HEK293 (cell line): ENCODE measurements around the gene RPS21.

Source experiments
- CTCF ChIA-PET: fragments of 350-600 bp; formaldehyde crosslinking; extraction: SDS; loops from one replicate; lab custom pipeline; 2021; ENCODE audit warnings: antibody characterized with exemption; lab: Yijun Ruan, JAX
- POLR2A ChIA-PET: fragments of 300-600 bp; formaldehyde crosslinking; extraction: SDS; loops from one replicate; lab custom pipeline; 2020; ENCODE audit warnings: antibody characterized with exemption, inconsistent platforms; lab: Yijun Ruan, JAX
- H3K27ac ChIP-seq: fragments of 200-500 bp; sonication (Bioruptor generic); 2 replicates; pipeline ENCODE4 v1.5.1; 2014; ENCODE audit warnings: low read depth, low read length, control low read depth, inconsistent platforms; ENCODE audit errors: extremely low read depth
- H3K36me3 ChIP-seq, 2 experiments: fragments of 200-500 bp in 1 of 2; sonication (Bioruptor generic) in 1 of 2; 1 replicate in 1 of 2; 2 replicates in 1 of 2; pipeline ENCODE4 v1.5.1; 2014 to 2017; ENCODE audit warnings: inconsistent platforms in 2 of 2, low read length in 2 of 2; ENCODE audit not compliant: control insufficient read depth in 2 of 2, insufficient read depth in 1 of 2
- H3K4me1 ChIP-seq: fragments of 200-500 bp; sonication (Bioruptor generic); 2 replicates; pipeline ENCODE4 v1.5.1; 2014; ENCODE audit warnings: mild to moderate bottlenecking, low read length, inconsistent platforms; ENCODE audit not compliant: control insufficient read depth, insufficient read depth
- H3K4me3 ChIP-seq: 2 replicates; pipeline ENCODE4 v1.5.1; 2011; ENCODE audit warnings: low read depth, mild to moderate bottlenecking, control low read depth, low read length, moderate library complexity
- H3K9me3 ChIP-seq: fragments of 200-500 bp; sonication (Bioruptor generic); 2 replicates; pipeline ENCODE4 v1.5.1; 2014; ENCODE audit warnings: low read depth, low read length, inconsistent platforms; ENCODE audit not compliant: control insufficient read depth, insufficient read depth
- ATF2 ChIP-seq: fragments of 450-650 bp; formaldehyde crosslinking; IDR thresholded peaks from 2 replicates; pipeline ENCODE4 v1.5.1; 2016; ENCODE audit warnings: missing biosample characterization, missing genetic modification characterization, low read depth
- GLIS1 ChIP-seq: fragments of 450-650 bp; formaldehyde crosslinking; IDR thresholded peaks from 2 replicates; pipeline ENCODE4 v1.5.1; 2016; ENCODE audit warnings: missing biosample characterization, missing genetic modification characterization
- HIC1 ChIP-seq: fragments of 450-650 bp; formaldehyde crosslinking; IDR thresholded peaks from 2 replicates; pipeline ENCODE4 v1.5.1; 2016; ENCODE audit warnings: missing biosample characterization, missing genetic modification characterization
- KLF1 ChIP-seq: fragments of 450-650 bp; formaldehyde crosslinking; IDR thresholded peaks from 2 replicates; pipeline ENCODE4 v1.5.1; 2016; ENCODE audit warnings: missing biosample characterization, missing genetic modification characterization
- KLF16 ChIP-seq: fragments of 450-650 bp; formaldehyde crosslinking; IDR thresholded peaks from 2 replicates; pipeline ENCODE4 v1.5.1; 2017; ENCODE audit warnings: missing biosample characterization, missing genetic modification characterization
- PBX3 ChIP-seq: sonication (generic); formaldehyde crosslinking; IDR thresholded peaks from 2 replicates; pipeline ENCODE4 v1.8.1; 2022; ENCODE audit warnings: mild to moderate bottlenecking, moderate library complexity, missing genetic modification reagents
- WT1 ChIP-seq: fragments of 450-650 bp; formaldehyde crosslinking; IDR thresholded peaks from 2 replicates; pipeline ENCODE4 v1.5.1; 2016; ENCODE audit warnings: missing biosample characterization, missing genetic modification characterization
- ZBTB20 ChIP-seq: fragments of 450-650 bp; formaldehyde crosslinking; IDR thresholded peaks from 2 replicates; pipeline ENCODE4 v1.5.1; 2016; ENCODE audit warnings: missing biosample characterization, missing genetic modification characterization
- ZBTB48 ChIP-seq: fragments of 450-650 bp; formaldehyde crosslinking; IDR thresholded peaks from 2 replicates; pipeline ENCODE4 v1.5.1; 2016; ENCODE audit warnings: missing biosample characterization, missing genetic modification characterization
- ZBTB6 ChIP-seq: fragments of 450-650 bp; formaldehyde crosslinking; IDR thresholded peaks from 2 replicates; pipeline ENCODE4 v1.5.1; 2017; ENCODE audit warnings: missing biosample characterization, missing genetic modification characterization
- ZFP69B ChIP-seq: fragments of 450-650 bp; formaldehyde crosslinking; IDR thresholded peaks from 2 replicates; pipeline ENCODE4 v1.5.1; 2016; ENCODE audit warnings: missing biosample characterization, missing genetic modification characterization
- ZIC2 ChIP-seq: fragments of 450-650 bp; formaldehyde crosslinking; IDR thresholded peaks from 2 replicates; pipeline ENCODE4 v1.5.1; 2016; ENCODE audit warnings: missing biosample characterization, missing genetic modification characterization
- ZNF16 ChIP-seq: fragments of 450-650 bp; formaldehyde crosslinking; IDR thresholded peaks from 2 replicates; pipeline ENCODE4 v1.5.1; 2016; ENCODE audit warnings: low read depth, missing biosample characterization, missing genetic modification characterization
- ZNF398 ChIP-seq: fragments of 450-650 bp; formaldehyde crosslinking; IDR thresholded peaks from 2 replicates; pipeline ENCODE4 v1.5.1; 2017; ENCODE audit warnings: missing biosample characterization, missing genetic modification characterization
- ZNF561 ChIP-seq: fragments of 450-650 bp; IDR thresholded peaks from 2 replicates; pipeline ENCODE4 v1.5.1; 2018; ENCODE audit warnings: missing biosample characterization, missing genetic modification characterization, borderline replicate concordance
- ZNF610 ChIP-seq: fragments of 450-650 bp; formaldehyde crosslinking; IDR thresholded peaks from 2 replicates; pipeline ENCODE4 v1.5.1; 2016; ENCODE audit warnings: missing biosample characterization, missing genetic modification characterization, borderline replicate concordance
- ZNF768 ChIP-seq: fragments of 450-650 bp; formaldehyde crosslinking; IDR thresholded peaks from 2 replicates; pipeline ENCODE4 v1.5.1; 2018; ENCODE audit warnings: missing biosample characterization, mild to moderate bottlenecking, missing genetic modification characterization
- TF ChIP-seq, protein P1 (sequence below): fragments of 450-650 bp; formaldehyde crosslinking; IDR thresholded peaks from 2 replicates; pipeline ENCODE4 v1.5.1; 2016; ENCODE audit warnings: missing biosample characterization, missing genetic modification characterization
- TF ChIP-seq, protein P2 (sequence below): fragments of 450-650 bp; formaldehyde crosslinking; IDR thresholded peaks from 2 replicates; pipeline ENCODE4 v1.5.1; 2016; ENCODE audit warnings: missing biosample characterization, missing genetic modification characterization

Gene RPS21

GRCh38 chr20:62405108-62405980 lies 18.4 kb downstream of the RPS21 start (continued):
- TF ChIP-seq HIC1 (tag by site-specific recombination), result 0 out of 2 replicates have a peak, but pooled peaks have one; percentile 30
- no peak for TF ChIP-seq ZFP69B (tag by site-specific recombination)
- TF ChIP-seq ZNF398, result no peak
- no peak for TF ChIP-seq WT1 (tag by site-specific recombination)
- TF ChIP-seq ZBTB48, result no peak
- TF ChIP-seq ZNF561 (tag by site-specific recombination), result no peak
- TF ChIP-seq, protein P1, sequence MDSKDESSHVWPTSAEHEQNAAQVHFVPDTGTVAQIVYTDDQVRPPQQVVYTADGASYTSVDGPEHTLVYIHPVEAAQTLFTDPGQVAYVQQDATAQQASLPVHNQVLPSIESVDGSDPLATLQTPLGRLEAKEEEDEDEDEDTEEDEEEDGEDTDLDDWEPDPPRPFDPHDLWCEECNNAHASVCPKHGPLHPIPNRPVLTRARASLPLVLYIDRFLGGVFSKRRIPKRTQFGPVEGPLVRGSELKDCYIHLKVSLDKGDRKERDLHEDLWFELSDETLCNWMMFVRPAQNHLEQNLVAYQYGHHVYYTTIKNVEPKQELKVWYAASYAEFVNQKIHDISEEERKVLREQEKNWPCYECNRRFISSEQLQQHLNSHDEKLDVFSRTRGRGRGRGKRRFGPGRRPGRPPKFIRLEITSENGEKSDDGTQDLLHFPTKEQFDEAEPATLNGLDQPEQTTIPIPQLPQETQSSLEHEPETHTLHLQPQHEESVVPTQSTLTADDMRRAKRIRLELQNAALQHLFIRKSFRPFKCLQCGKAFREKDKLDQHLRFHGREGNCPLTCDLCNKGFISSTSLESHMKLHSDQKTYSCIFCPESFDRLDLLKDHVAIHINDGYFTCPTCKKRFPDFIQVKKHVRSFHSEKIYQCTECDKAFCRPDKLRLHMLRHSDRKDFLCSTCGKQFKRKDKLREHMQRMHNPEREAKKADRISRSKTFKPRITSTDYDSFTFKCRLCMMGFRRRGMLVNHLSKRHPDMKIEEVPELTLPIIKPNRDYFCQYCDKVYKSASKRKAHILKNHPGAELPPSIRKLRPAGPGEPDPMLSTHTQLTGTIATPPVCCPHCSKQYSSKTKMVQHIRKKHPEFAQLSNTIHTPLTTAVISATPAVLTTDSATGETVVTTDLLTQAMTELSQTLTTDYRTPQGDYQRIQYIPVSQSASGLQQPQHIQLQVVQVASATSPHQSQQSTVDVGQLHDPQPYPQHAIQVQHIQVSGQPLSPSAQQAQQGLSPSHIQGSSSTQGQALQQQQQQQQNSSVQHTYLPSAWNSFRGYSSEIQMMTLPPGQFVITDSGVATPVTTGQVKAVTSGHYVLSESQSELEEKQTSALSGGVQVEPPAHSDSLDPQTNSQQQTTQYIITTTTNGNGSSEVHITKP (tag by site-specific recombination), result peak; percentile 54
- no peak for TF ChIP-seq ZNF768
- peak; percentile 50; the same call in 1 of the 2 replicates for TF ChIP-seq ATF2 (tag by site-specific recombination)

DNA sequence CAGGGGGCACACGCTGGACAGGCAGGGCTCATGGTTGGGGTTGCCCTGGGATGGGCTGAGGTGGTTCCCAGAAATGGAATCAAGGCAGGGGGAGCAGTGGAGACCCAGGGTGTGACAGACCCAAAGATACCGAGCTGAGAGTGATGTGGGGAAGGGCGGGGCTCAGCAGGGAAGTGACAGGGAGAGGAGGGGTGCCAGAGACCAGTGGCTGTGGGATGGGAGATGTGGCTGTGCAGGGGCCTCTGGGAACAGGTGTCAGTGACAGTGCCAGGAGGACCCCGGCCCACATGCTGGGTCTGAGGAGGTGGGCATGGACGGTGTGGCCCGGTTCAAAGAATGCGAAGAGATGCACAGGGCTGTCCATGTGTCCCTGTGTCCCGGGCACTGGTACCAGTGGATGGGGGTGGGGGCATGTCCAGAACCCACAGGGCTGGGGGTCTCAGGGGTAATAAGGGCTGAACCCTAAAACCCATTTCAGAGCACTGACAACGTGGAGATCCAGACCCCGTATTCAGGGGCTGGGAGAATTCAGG lies 19.1 kb downstream of the RPS21 start:
- Histone ChIP-seq H3K9me3 (no peaks in the 10 kb centered on the region), H3K36me3 (peaks cover 0 to 39% of the 10 kb centered on the region in 2 experiments; a peak in 1 of 3 replicates), H3K27ac (0 out of 2 replicates have a peak overlapping the region, but pooled peaks have one; percentile 81), H3K4me3 (peak overlapping the region; percentile 57), H3K4me1 (peaks cover 6% of the 10 kb centered on the region; the same call in 1 of the 2 replicates)
- ChIA-PET CTCF (interaction anchor here (0.6 kb wide), 2 partner anchors 209 to 395 kb away, joined by 3 read pairs; no protein-coding TSS in a partner anchor), POLR2A (no interaction called here)
- TF ChIP-seq ZNF16 (no peak), ZNF561 (tag by site-specific recombination) (no peak), ZBTB20 (tag by site-specific recombination) (0 out of 2 replicates have a peak, but pooled peaks have one; percentile 14), ZNF610 (tag by site-specific recombination) (no peak), ZBTB6 (tag by site-specific recombination) (no peak), KLF1 (tag by site-specific recombination) (peak; percentile 62; the same call in 1 of the 2 replicates), KLF16 (tag by site-specific recombination) (no peak), ZIC2 (tag by site-specific recombination) (peak; percentile 33; the same call in 1 of the 2 replicates), GLIS1 (peak; percentile 36), PBX3 (CRISPR knock-in tag) (no peak)
- TF ChIP-seq, protein P2, sequence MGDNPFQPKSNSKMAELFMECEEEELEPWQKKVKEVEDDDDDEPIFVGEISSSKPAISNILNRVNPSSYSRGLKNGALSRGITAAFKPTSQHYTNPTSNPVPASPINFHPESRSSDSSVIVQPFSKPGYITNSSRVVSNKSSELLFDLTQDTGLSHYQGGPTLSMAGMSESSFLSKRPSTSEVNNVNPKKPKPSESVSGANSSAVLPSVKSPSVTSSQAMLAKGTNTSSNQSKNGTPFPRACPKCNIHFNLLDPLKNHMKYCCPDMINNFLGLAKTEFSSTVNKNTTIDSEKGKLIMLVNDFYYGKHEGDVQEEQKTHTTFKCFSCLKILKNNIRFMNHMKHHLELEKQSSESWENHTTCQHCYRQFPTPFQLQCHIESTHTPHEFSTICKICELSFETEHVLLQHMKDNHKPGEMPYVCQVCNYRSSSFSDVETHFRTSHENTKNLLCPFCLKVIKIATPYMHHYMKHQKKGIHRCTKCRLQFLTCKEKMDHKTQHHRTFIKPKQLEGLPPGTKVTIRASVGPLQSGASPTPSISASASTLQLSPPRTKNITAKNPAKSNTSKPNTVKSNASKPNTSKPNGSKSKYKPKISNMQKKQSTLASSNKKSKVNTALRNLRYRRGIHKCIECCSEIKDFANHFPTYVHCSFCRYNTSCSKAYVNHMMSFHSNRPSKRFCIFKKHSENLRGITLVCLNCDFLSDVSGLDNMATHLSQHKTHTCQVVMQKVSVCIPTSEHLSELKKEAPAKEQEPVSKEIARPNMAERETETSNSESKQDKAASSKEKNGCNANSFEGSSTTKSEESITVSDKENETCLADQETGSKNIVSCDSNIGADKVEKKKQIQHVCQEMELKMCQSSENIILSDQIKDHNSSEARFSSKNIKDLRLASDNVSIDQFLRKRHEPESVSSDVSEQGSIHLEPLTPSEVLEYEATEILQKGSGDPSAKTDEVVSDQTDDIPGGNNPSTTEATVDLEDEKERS (tag by site-specific recombination), result no peak
